Breast epithelium (tissue), 4 donors: ENCODE results near the gene RGS21. TPM values are rescaled to one million over a fixed set of nuclear protein-coding genes. Genes with fewer than 3 reads are reported as not detected.
"Not testable (repeated sequence)": the region's sequence is repeated elsewhere in the genome, so short reads cannot be mapped to it uniquely, and the experiment has no call there.

Experiments used
- DNase-seq, 2 donors: peaks; one replicate each; pipeline ENCODE4 v3.0.0-alpha.2; 2019; ENCODE audit warnings: low spot score in 2 of 2
- H3K27ac ChIP-seq, 2 donors: fragments of 200-600 bp; sonication (generic) in 1 of 2; one replicate each; pipeline ENCODE4 v1.5.1; 2016 to 2019; ENCODE audit warnings: mild to moderate bottlenecking in 1 of 2
- H3K27me3 ChIP-seq, 2 donors: fragments of 200-600 bp; sonication (generic) in 1 of 2; one replicate each; pipeline versions ENCODE4 v1.5.1 to v1.6.0; 2017 to 2019; ENCODE audit warnings: control low read depth in 1 of 2, mild to moderate bottlenecking in 1 of 2
- H3K36me3 ChIP-seq: fragments of 200-600 bp; one replicate; pipeline ENCODE4 v1.5.1; 2019
- H3K4me1 ChIP-seq, 2 donors: fragments of 200-600 bp; sonication (generic); one replicate each; pipeline ENCODE4 v1.5.1; 2016 to 2019; ENCODE audit warnings: control low read depth in 1 of 2
- H3K4me3 ChIP-seq, 3 donors: fragments of 200-600 bp; sonication (generic); 1 replicate in 2 of 3; 2 replicates in 1 of 3; pipeline ENCODE4 v1.5.1; 2016 to 2019; ENCODE audit warnings: mild to moderate bottlenecking in 3 of 3, moderate library complexity in 2 of 3
- H3K9me3 ChIP-seq, 2 donors: fragments of 200-600 bp; sonication (generic) in 1 of 2; one replicate each; pipeline ENCODE4 v1.5.1; 2016 to 2019; ENCODE audit warnings: control low read depth in 1 of 2
- POLR2A ChIP-seq: fragments of 450-650 bp; IDR thresholded peaks from one replicate; pipeline ENCODE4 v1.6.1; 2016; ENCODE audit warnings: antibody characterized with exemption, mild to moderate bottlenecking, moderate library complexity
- POLR2AphosphoS5 ChIP-seq, 3 donors: sonication (generic); formaldehyde crosslinking; IDR thresholded peaks; one replicate each; pipeline ENCODE4 v1.6.1; 2017; ENCODE audit warnings: antibody characterized with exemption in 3 of 3
- intact Hi-C: fragments of 100-400 bp; cut with DNase I; formaldehyde crosslinking; loops from one replicate; pipeline ENCODE4 v1.15.1; 2023; ENCODE audit warnings: low total_unique reads
- total RNA-seq, 3 donors: library from RNA; depleted of rRNA; stranded (reverse); fragments of >200 nt; gene quantifications; one replicate each; pipeline ENCODE4 v1.1.0, GENCODE V29; 2016
- TF ChIP-seq, protein P1 (sequence below), 3 donors: fragments of 450-650 bp; IDR thresholded peaks; one replicate each; pipeline ENCODE4 v1.5.1; 2016 to 2017; ENCODE audit warnings: antibody characterized with exemption in 3 of 3, mild to moderate bottlenecking in 3 of 3, moderate library complexity in 3 of 3

The RGS21 gene
- total RNA-seq, 3 donors from 2014 or later: not detected

DNA sequence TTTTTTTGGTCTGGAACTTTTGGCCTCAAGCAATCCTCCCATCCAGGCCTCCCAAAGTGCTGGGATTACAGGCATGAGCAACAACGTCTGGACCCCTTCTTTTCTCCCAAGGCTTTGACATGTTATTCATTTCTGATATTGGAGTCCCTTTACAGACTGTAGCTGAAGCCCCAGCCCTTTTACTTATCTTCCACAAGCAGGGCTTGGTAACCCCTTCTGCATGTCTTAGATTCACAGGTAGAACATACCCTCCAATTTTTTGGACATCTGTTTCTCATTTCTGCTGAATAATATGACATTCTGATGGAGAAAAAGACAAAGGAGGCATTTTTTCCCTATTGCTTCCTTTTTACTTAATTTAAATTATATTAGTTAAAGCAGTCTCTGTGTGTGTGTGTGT, 39.2 kb upstream of the RGS21 start:
- no peak overlapping the region for H3K4me3 ChIP-seq
- DNase-seq: no peak
- no peaks in the 10 kb centered on the region for H3K27me3 ChIP-seq
- H3K9me3 ChIP-seq: no peaks in the 10 kb centered on the region
- H3K27ac ChIP-seq: no peak overlapping the region
- no peaks in the 10 kb centered on the region for H3K36me3 ChIP-seq
- H3K4me1 ChIP-seq: no peaks in the 10 kb centered on the region
- intact Hi-C loops: no loop called here
- no peak for TF ChIP-seq POLR2A

DNA sequence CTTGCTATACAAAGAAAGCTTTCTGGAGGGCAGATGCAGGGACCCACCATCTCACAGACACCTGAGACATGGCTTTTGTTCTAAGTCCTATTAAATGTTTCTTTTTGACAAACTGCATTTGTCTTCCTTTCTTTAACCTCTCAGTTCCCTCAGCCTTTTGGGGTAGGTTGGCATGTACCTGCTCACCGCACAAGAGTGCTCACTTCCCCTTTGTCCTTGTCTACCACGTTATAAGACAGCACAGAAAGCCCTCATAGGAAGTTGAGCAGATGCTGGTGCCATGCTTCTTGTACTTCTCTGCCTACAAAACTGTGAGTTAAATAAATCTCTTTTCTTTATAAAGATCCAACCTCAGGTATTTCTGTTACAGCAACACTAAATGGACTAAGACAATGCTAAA, 31.9 kb upstream of the RGS21 start:
- H3K9me3 ChIP-seq: peaks cover 0 to 19% of the 10 kb centered on the region in 2 donors
- peaks cover 4% of the 10 kb centered on the region for H3K36me3 ChIP-seq
- intact Hi-C loops: no loop called here
- no peak for TF ChIP-seq POLR2AphosphoS5 (IDR thresholded peaks at IDR 0.05)
- TF ChIP-seq, protein P1, sequence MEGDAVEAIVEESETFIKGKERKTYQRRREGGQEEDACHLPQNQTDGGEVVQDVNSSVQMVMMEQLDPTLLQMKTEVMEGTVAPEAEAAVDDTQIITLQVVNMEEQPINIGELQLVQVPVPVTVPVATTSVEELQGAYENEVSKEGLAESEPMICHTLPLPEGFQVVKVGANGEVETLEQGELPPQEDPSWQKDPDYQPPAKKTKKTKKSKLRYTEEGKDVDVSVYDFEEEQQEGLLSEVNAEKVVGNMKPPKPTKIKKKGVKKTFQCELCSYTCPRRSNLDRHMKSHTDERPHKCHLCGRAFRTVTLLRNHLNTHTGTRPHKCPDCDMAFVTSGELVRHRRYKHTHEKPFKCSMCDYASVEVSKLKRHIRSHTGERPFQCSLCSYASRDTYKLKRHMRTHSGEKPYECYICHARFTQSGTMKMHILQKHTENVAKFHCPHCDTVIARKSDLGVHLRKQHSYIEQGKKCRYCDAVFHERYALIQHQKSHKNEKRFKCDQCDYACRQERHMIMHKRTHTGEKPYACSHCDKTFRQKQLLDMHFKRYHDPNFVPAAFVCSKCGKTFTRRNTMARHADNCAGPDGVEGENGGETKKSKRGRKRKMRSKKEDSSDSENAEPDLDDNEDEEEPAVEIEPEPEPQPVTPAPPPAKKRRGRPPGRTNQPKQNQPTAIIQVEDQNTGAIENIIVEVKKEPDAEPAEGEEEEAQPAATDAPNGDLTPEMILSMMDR (IDR thresholded peaks at IDR 0.05): no peak
- TF ChIP-seq POLR2A: no peak
- no peak for DNase-seq
- no peaks in the 10 kb centered on the region for H3K4me1 ChIP-seq
- H3K27ac ChIP-seq: no peak overlapping the region
- no peaks in the 10 kb centered on the region for H3K27me3 ChIP-seq
- no peak overlapping the region for H3K4me3 ChIP-seq

GRCh38 chr1:192303029-192303428, 13.8 kb upstream of the RGS21 start:
- no peak overlapping the region for H3K4me3 ChIP-seq
- DNase-seq: no peak
- no peaks in the 10 kb centered on the region for H3K36me3 ChIP-seq
- no peaks in the 10 kb centered on the region for H3K4me1 ChIP-seq
- TF ChIP-seq POLR2AphosphoS5 (IDR thresholded peaks at IDR 0.05): no peak
- TF ChIP-seq, protein P1 (IDR thresholded peaks at IDR 0.05): no peak
- TF ChIP-seq POLR2A: no peak
- H3K9me3 ChIP-seq: no peaks in the 10 kb centered on the region
- intact Hi-C loops: no loop called here
- no peak overlapping the region for H3K27ac ChIP-seq
- no peaks in the 10 kb centered on the region for H3K27me3 ChIP-seq

GRCh38 chr1:192308314-192308713, 8.5 kb upstream of the RGS21 start:
- H3K27me3 ChIP-seq, intact Hi-C loops, H3K4me1 ChIP-seq, H3K36me3 ChIP-seq, H3K27ac ChIP-seq, H3K4me3 ChIP-seq, DNase-seq, H3K9me3 ChIP-seq: not testable (repeated sequence)

DNA sequence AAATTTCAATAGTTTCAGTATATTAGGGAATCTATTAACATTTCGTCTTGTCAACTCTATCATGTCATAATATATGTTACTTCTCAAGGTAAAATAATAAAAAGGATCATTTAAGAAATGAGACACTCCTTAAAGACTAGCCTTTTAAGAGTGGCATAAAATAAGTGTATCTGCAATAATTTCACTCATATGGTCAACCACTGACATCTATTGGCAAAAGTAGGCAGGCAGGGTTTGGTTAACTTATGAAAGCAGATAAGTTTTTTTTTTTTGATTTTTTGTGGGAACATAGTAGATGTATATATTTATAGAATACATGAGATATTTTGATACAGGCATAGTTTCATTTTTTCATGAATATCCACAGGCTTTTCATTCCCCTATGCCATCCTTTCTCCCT, 5.5 kb upstream of the RGS21 start:
- Histone ChIP-seq H3K27ac (no peak overlapping the region), H3K27me3 (no peaks in the 10 kb centered on the region), H3K4me3 (no peak overlapping the region), H3K36me3 (no peaks in the 10 kb centered on the region), H3K9me3 (peaks cover 5% of the 10 kb centered on the region in 2 donors), H3K4me1 (no peaks in the 10 kb centered on the region)
- intact Hi-C loops: no loop called here
- DNase-seq: no peak
- TF ChIP-seq POLR2AphosphoS5 (IDR thresholded peaks at IDR 0.05) (no peak), POLR2A (no peak)
- TF ChIP-seq, protein P1 (IDR thresholded peaks at IDR 0.05): no peak

DNA sequence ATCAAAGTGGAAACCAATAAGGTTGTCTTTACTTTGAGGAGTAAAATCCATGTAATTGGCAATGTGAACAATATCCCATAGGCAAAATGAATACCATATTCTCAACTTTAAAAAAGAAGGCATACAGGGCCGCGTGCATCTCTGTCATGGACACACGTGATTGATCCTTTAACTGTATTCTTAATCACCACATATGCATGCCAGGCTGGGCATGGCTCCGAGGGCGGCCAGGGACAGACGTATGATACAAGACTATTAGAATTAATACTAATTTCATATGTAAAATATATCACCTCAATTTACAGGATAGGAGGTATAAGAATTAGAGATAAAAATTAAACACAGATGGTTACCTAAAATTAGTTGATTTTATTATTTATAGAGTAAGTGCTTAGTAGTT, 11.2 kb downstream of the RGS21 start:
- Histone ChIP-seq H3K36me3 (no peaks in the 10 kb centered on the region), H3K4me1 (no peaks in the 10 kb centered on the region), H3K4me3 (no peak overlapping the region), H3K27me3 (no peaks in the 10 kb centered on the region), H3K9me3 (no peaks in the 10 kb centered on the region), H3K27ac (no peak overlapping the region)
- intact Hi-C loops: no loop called here
- TF ChIP-seq POLR2AphosphoS5 (IDR thresholded peaks at IDR 0.05) (no peak), POLR2A (no peak)
- TF ChIP-seq, protein P1 (IDR thresholded peaks at IDR 0.05): no peak
- DNase-seq: no peak
